Smooth muscle cell (in vitro differentiated cells): Measurements from ENCODE around the gene TSHZ1. TPM values are rescaled to one million over a fixed set of nuclear protein-coding genes. Genes with fewer than 3 reads are reported as not detected.

ENCODE experiments used
- DNase-seq: peaks from one replicate; lab custom pipeline; 2025; ENCODE audit not compliant: unreplicated experiment; lab: John Stamatoyannopoulos, UW
- H2AFZ ChIP-seq: fragments of 200-600 bp; sonication (generic); 2 replicates; pipeline ENCODE4 v1.6.0; 2016; ENCODE audit warnings: antibody characterized with exemption, low read depth, mild to moderate bottlenecking
- H3F3A ChIP-seq: fragments of 200-600 bp; sonication (generic); 2 replicates; pipeline ENCODE4 v1.6.0; 2017; ENCODE audit warnings: antibody characterized with exemption, low read depth
- H3K27ac ChIP-seq: fragments of 200-600 bp; sonication (generic); 2 replicates; pipeline ENCODE4 v1.5.1; 2016; ENCODE audit warnings: low read depth, mild to moderate bottlenecking
- H3K27me3 ChIP-seq: fragments of 200-600 bp; sonication (generic); 2 replicates; pipeline ENCODE4 v1.6.1; 2016; ENCODE audit warnings: low read depth, mild to moderate bottlenecking
- H3K36me3 ChIP-seq: fragments of 200-600 bp; sonication (generic); 2 replicates; pipeline ENCODE4 v1.5.1; 2016; ENCODE audit warnings: low read depth
- H3K4me1 ChIP-seq: fragments of 200-600 bp; sonication (generic); 2 replicates; pipeline ENCODE4 v1.5.1; 2016; ENCODE audit warnings: low read depth
- H3K4me2 ChIP-seq: fragments of 200-600 bp; sonication (generic); 2 replicates; pipeline ENCODE4 v1.6.0; 2016; ENCODE audit warnings: mild to moderate bottlenecking
- H3K4me3 ChIP-seq: fragments of 200-600 bp; sonication (generic); 2 replicates; pipeline ENCODE4 v1.5.1; 2016; ENCODE audit warnings: mild to moderate bottlenecking
- H3K79me2 ChIP-seq: fragments of 200-600 bp; sonication (generic); 2 replicates; pipeline ENCODE4 v1.6.0; 2016; ENCODE audit warnings: low read depth, mild to moderate bottlenecking
- H3K9ac ChIP-seq: fragments of 200-600 bp; sonication (generic); 2 replicates; pipeline ENCODE4 v1.6.0; 2016; ENCODE audit warnings: low read depth
- H3K9me3 ChIP-seq: fragments of 200-600 bp; sonication (generic); replicated peaks from 2 replicates; pipeline ENCODE4 v1.5.1; 2016; ENCODE audit warnings: low read depth
- H4K20me1 ChIP-seq: fragments of 200-600 bp; sonication (generic); 2 replicates; pipeline ENCODE4 v1.6.0; 2016; ENCODE audit warnings: low read depth
- WGBS: methylation state at CpG from one replicate; pipeline ENCODE4 v1.1.7; 2016; ENCODE audit warnings: low lambda C conversion rate; 5-methylcytosine and 5-hydroxymethylcytosine counted together
- polyA plus RNA-seq: library from polyadenylated mRNA; unstranded; fragments of >200 nt; fragmentation: Nextera tagmentation; extraction: Ambion mirVana; gene quantifications from 2 replicates; pipeline ENCODE4 v1.2.1, GENCODE V29; 2016
- total RNA-seq: library from RNA; depleted of rRNA; stranded (reverse); fragments of >200 nt; gene quantifications from 2 replicates; pipeline ENCODE4 v1.2.3, GENCODE V29; 2014
- TF ChIP-seq, protein P1 (sequence below): fragments of 200-600 bp; sonication (generic); IDR thresholded peaks from 2 replicates; pipeline ENCODE4 v1.5.1; 2017; ENCODE audit warnings: borderline replicate concordance, mild to moderate bottlenecking, antibody characterized with exemption; ENCODE audit not compliant: insufficient read depth, poor library complexity, severe bottlenecking

TSHZ1 gene
- total and polyA plus RNA-seq, 2 experiments from 2014 or later, result 21.3 to 26.1 TPM

- TF ChIP-seq, protein P1, sequence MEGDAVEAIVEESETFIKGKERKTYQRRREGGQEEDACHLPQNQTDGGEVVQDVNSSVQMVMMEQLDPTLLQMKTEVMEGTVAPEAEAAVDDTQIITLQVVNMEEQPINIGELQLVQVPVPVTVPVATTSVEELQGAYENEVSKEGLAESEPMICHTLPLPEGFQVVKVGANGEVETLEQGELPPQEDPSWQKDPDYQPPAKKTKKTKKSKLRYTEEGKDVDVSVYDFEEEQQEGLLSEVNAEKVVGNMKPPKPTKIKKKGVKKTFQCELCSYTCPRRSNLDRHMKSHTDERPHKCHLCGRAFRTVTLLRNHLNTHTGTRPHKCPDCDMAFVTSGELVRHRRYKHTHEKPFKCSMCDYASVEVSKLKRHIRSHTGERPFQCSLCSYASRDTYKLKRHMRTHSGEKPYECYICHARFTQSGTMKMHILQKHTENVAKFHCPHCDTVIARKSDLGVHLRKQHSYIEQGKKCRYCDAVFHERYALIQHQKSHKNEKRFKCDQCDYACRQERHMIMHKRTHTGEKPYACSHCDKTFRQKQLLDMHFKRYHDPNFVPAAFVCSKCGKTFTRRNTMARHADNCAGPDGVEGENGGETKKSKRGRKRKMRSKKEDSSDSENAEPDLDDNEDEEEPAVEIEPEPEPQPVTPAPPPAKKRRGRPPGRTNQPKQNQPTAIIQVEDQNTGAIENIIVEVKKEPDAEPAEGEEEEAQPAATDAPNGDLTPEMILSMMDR, result no peak
- Histone ChIP-seq H2AFZ (no peak overlapping the region), H3K79me2 (peaks cover 100% of the 10 kb centered on the region), H3K9ac (no peak overlapping the region), H4K20me1 (peaks cover 95% of the 10 kb centered on the region), H3K9me3 (no peaks in the 10 kb centered on the region), H3K4me3 (no peak overlapping the region), H3K27me3 (no peaks in the 10 kb centered on the region), H3F3A (no peaks in the 10 kb centered on the region), H3K4me2 (peak overlapping the region; percentile 20), H3K4me1 (no peaks in the 10 kb centered on the region), H3K27ac (no peak overlapping the region), H3K36me3 (no peaks in the 10 kb centered on the region)
- no peak for DNase-seq
- 63% methylated on average over 6 of the region's 6 CpGs for WGBS
Measured at GRCh38 chr18:75264195-75264594, 53.6 kb downstream of the TSHZ1 start.

GRCh38 chr18:75264926-75265597 lies 54.5 kb downstream of the TSHZ1 start:
- Histone ChIP-seq H3K79me2 (peaks cover 100% of the 10 kb centered on the region), H3K36me3 (no peaks in the 10 kb centered on the region), H3K27ac (no peak overlapping the region), H3K9me3 (no peaks in the 10 kb centered on the region), H3K27me3 (no peaks in the 10 kb centered on the region), H4K20me1 (peaks cover 93% of the 10 kb centered on the region), H2AFZ (no peak overlapping the region), H3K9ac (no peak overlapping the region), H3K4me1 (no peaks in the 10 kb centered on the region), H3K4me3 (no peak overlapping the region), H3K4me2 (no peak overlapping the region), H3F3A (no peaks in the 10 kb centered on the region)
- TF ChIP-seq, protein P1, result no peak
- 82% methylated on average over 11 of the region's 11 CpGs for WGBS
- no peak for DNase-seq

DNA sequence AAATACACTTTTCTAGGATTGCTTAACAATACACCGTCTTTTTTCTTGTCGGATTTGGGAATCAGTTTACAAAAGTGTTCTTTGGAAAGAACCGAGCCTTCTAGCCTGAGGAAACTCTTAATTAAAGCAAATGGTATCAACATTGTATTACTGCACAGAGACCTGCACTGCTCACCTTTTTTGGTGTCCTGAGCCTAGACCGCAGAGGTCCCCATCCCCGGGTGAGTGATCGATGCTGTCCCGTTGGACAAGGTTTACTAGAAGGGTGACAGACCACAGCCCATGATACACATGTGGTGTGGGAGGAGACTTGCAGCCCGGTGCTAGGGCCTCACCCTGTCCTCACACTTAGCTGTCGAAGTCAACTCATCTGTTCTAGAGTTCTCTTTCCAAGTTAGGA lies 55.3 kb downstream of the TSHZ1 start:
- H3K4me2 ChIP-seq, result no peak overlapping the region
- no peaks in the 10 kb centered on the region for H3K36me3 ChIP-seq
- TF ChIP-seq, protein P1, result no peak
- no peak overlapping the region for H3K4me3 ChIP-seq
- peaks cover 91% of the 10 kb centered on the region for H4K20me1 ChIP-seq
- no peak for DNase-seq
- H3F3A ChIP-seq, result no peaks in the 10 kb centered on the region
- no peaks in the 10 kb centered on the region for H3K4me1 ChIP-seq
- H3K9ac ChIP-seq, result no peak overlapping the region
- WGBS, result 85% methylated on average over 9 of the region's 9 CpGs
- no peak overlapping the region for H2AFZ ChIP-seq
- peaks cover 100% of the 10 kb centered on the region for H3K79me2 ChIP-seq
- no peaks in the 10 kb centered on the region for H3K9me3 ChIP-seq
- H3K27me3 ChIP-seq, result no peaks in the 10 kb centered on the region
- no peak overlapping the region for H3K27ac ChIP-seq
